HG03066 (cell line): ENCODE data around the gene C5orf52.
"Not testable (repeated sequence)": the region's sequence is repeated elsewhere in the genome, so short reads cannot be mapped to it uniquely, and the experiment has no call there.

Source experiments
- ATAC-seq: cut with Tn5 transposase; IDR thresholded peaks from one replicate; pipeline ENCODE4 v1.9.1; 2021; ENCODE audit warnings: low read depth; ENCODE audit not compliant: unreplicated experiment

The C5orf52 gene

DNA sequence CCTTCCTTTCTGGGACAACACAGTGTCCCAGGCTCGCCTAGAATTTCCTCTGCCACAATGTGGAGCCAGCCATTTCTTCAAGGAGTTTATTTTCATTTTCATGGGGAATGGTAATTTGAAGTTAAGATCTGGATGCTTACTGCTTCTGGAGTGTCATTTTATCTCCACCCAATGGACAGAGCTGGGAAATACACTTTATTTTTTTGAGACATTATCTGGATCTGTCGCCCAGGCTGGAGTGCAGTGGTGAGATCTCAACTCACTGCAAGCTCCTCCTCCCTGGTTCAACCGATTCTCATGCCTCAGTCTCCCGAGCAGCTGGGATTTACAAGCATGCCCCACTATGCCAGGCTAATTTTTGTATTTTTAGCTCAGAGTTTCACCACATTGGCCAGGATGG is 47.2 kb downstream of the C5orf52 start:
- ATAC-seq, result peak; percentile 76

DNA sequence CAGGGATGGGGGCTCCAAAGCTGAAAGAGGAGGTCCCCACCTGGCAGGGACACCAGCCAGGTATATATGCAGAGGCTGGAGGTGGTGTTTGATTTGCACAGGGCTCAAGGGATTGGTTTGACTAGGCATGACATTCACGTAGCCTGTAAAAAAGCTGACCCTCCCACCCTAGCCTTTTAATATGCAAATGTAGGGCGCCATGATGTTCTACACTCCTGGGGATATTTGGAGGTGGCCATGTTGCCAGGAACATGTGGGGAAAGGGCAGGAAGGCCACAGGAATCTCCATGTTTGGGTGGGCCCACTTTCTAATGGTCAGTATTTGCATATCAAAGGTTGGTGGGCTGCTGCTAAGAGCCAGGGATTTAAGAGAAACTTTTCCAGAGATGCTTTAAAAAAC is 47.9 kb downstream of the C5orf52 start:
- ATAC-seq, result no peak

- ATAC-seq, result no peak
Observed at GRCh38 chr5:157721159-157721558, 49.8 kb downstream of the C5orf52 start.

DNA sequence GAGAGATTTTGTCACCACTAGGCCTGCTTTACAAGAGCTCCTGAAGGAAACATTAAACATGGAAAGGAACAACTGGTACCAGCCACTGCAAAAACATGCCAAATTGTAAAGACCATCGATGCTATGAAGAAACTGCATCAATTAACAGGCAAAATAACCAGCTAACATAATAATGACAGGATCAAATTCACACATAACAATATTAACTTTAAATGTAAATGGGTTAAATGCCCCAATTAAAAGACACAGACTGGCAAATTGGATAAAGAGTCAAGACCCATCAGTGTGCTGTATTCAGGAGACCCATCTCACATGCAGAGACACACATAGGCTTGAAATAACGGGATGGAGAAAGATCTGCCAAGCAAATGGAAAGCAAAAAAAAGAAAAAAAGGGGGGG is 51.6 kb downstream of the C5orf52 start:
- ATAC-seq, result not testable (repeated sequence)

- not testable (repeated sequence) for ATAC-seq
Observed at GRCh38 chr5:157726607-157727006, 55.3 kb downstream of the C5orf52 start.

DNA sequence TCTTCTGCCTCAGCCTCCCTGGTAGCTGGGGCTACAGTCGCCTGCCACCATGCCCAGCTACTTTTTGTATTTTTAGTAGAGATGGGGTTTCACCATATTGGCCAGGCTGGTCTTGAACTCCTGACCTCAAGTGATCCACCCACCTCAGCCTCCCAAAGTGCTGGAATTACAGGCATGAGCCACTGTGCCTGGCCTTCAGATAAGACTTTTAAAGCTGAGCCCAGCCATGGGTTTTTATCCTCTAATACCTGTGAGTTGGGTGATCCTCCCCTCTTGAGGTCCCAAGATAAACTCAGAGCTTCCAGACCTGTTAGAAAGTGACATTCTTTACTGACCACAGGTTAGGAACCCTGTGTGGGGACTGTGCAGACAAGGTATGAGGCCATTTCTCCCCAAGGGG is 56.5 kb downstream of the C5orf52 start:
- not testable (repeated sequence) for ATAC-seq
